Right renal cortex interstitium (tissue), 3 donors: ENCODE results near the gene IER3IP1. TPM values are rescaled to one million over a fixed set of nuclear protein-coding genes. Genes with fewer than 3 reads are reported as not detected.
"Not testable (repeated sequence)": the region's sequence is repeated elsewhere in the genome, so short reads cannot be mapped to it uniquely, and the experiment has no call there.

ENCODE experiments used
- DNase-seq, 3 donors: peaks; one replicate each; pipeline ENCODE4 v3.0.0-alpha.2; 2013; ENCODE audit warnings: low read depth in 3 of 3, low spot score in 2 of 3
- polyA plus RNA-seq, 3 donors: library from polyadenylated mRNA; unstranded; fragments of 120-200 nt; gene quantifications; one replicate each; pipeline ENCODE4 v1.2.1, GENCODE V29; 2013; ENCODE audit not compliant: insufficient read length in 3 of 3

IER3IP1 gene, protein sequence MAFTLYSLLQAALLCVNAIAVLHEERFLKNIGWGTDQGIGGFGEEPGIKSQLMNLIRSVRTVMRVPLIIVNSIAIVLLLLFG
- polyA plus RNA-seq, result 10 to 100 TPM; 36.3 to 41.6 (median 36.9) TPM

DNA sequence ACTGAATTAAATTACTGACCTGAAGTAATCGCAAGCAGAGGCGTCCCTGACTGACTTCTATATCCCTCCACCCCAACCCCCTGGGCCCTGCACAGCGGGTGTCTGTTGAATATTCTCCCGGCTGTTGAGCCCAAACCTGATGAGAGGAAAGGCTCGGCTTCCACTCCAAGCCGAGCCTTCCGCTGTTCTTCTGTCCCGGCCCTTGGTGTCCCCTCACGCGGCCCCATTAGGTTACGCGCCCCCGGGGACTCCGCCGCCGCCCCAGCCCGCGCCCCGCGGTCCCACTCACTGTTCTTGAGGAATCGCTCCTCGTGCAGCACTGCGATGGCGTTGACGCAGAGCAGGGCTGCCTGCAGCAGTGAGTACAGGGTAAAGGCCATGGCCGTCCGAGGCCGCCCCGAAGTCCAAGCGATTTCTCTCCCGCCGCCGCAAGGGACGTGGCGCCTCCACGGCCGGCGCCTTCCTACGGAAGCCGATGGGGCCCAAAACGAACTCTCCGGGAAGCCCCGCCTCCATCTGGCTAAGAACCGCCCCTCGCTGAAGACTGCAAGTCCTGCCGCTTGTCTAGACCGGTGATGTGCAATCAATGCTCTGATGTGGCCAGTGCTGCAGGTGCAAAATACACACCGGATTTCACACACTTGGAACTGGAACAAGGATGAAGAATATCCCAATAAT is at the start of gene IER3IP1:
Gene IER3IP1 (minus strand): TSS at position 467 of the 678 bp plus-strand sequence. CDS start 87 bp downstream, at position 380.
- DNase-seq, result peak; percentile 65 to 76 (median 74)

DNA sequence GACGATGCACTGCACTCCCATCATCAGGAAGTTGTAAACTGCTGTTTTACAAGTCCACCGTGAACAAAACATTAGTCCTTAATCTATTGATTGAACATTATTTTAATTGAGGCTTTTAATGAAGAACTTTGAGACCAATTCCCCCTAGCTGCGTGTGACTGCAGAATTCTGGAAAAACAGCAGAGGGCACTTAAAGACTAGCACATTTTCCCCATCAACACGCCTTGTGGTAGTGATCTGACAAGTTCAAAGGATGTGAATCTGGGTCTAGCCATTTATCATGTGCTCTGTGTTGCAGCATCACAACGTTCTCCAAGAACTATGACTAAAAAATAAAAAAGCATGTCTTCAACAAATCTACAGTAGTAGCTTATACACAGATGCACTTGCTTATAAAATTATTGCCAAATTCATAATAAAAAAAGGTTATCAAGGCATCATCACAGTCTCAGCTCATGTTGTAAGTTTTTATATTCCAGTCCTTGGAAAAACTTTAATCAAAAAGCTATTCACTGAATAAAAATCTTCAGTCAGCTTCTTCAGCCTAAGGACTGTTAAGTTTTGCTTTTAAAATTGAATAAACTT is 39.5 kb upstream of the IER3IP1 start:
- DNase-seq, result peak; percentile 23 to 31 (median 27)

DNA sequence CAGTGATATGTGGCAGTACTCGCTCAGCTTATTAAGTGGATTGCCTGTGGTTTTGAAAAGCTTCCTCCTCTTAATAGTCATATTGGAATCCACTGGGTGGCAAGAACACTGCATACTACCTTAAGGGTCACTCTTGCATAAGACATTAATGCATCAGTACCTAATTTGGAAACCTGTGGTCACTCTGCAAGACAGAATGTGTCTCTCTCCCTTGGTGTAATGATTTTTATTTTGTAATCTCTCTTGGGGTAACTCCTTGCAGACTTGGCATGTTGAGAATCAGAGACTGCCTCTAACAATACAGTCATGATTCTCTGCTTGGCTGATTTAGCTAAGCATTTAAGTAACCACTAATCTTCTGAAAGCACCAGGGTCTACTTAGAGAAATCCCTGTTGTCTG is 33.0 kb upstream of the IER3IP1 start:
- DNase-seq, result no peak

DNA sequence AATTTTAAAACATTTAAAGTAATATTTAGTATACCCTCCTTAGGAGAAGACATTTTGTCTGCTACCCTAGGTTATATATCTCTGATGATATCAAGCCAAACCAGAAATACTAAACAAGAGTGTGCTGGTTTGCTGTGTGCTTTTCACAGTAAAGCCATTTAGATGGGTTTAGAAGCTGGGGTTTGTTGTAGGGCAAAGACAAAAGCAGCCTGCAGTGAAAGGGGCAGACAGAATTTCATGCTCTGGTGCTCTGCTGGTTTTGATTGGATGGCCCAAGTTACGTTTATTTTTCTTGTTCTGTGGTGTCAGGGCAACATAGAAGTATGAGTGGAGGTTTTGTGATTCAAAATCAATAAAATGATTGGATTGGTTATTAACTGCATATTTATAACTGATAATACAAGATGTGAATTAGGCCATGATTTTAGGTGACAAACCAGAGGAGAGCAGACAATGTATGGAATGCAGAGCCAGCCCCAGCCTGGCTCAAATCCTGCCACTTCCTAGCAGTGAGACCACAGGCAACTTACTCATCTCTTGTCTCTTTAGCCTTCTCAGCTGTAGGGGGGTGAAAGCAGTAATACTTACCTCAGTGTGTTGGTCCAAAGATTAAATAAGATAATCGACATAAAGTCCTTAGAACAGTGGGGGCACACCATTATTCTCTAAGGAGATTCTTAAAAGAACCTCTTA is 30.9 kb upstream of the IER3IP1 start:
- DNase-seq, result no peak

DNA sequence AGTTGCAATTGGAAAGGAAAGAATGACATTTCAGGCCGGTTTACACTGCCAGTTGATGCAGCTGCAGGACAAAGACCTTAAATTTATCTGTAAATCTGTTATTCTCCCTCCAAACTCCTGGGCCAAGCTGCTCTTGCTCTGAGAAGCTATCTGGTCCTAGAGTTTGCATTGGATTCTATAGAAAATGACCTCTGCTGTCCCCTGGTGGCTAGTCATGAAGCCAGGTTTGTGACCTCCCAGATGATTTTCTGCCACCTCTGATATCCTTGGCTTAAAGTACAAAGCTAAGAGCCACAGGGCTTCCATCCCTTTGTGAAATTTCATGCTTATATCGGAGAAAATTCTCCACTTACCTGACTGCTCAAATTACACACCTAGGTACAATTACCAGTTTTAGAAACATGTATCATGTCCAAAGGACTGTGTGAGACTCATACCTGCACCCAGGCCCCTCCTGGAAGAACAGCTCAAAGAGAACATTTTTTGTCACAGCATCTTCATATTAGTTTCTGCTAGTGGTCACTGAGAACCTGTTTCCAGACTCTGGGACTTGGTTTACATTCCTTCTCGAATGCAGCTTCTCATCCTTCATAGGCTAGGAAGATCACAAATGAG is 28.9 kb upstream of the IER3IP1 start:
- peak in 2 of 3 donors; percentile 10 to 19 for DNase-seq

DNA sequence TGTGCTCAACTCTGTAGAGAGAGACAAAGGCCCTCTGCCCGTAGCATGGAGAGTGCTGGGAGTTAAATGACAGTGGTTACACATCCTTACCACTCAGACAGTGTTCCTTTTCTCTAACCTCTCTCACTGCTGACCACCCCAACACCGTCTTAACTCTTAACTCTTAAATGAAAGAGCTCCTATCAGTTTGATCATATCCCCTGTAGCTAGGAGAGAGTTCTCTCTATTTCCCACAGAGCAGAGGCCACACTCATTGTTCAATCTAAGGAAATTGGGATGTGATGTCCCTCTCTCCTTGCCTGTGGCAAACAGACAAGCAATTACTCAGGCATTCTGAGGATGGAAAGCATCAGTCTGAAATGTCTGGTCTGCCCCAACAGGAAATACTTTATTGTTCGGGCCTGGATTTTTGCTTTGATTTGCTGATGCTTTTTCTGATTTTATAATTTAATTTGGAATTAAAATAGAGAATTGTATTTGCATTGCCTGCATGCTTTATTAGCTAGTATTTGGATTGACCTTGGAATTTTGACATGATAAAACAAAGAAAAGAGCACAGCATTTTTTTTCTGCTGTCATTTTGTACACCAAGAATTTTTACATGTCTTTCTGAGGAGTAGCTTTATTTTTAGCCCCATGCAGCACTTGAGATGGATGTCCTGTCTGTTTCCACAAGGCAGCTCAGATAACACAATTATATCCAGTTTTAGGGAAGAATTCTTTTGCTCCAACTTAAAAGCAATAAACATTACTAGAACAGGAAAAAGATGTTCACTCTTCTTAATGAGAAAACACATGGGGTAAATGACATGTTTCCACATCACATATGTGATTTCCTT is 27.7 kb upstream of the IER3IP1 start:
- no peak for DNase-seq

DNA sequence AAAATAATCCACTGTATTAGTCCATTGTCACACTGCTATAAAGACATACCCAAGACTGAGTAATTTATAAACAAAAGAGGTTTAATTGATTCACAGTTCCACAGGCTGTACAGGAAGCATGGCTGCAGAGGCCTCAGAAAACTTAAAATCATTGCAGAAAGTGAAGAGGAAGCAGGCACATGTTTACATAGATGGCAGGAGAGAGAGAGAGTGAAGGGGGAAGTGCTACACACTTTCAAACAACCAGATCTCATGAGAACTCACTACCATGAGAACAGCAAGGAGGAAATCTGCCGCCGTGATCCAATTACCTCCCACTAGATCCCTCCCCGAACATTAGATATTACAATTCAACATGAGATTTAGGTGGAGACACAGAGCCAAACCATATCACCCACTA is 19.8 kb upstream of the IER3IP1 start:
- DNase-seq, result not testable (repeated sequence)

DNA sequence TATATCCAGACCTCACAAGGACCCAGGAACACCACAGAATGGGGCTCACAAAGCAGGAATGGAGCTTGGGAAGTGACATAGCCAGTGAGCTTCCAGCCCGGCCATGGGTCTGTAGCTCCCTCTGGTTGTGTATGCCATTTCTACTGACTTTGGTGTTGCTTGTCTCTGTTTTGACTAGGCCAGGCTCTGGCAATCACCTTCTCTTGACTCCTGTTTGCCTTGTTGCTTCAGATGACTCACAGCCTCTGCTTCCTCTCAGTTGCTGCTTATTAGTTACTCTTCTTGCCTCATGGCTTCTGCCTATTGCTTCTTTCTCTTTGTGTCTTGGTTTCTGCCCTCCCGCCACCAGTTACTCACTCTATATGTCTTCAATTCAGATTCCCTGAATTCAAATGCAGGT is 15.8 kb upstream of the IER3IP1 start:
- DNase-seq, result no peak

DNA sequence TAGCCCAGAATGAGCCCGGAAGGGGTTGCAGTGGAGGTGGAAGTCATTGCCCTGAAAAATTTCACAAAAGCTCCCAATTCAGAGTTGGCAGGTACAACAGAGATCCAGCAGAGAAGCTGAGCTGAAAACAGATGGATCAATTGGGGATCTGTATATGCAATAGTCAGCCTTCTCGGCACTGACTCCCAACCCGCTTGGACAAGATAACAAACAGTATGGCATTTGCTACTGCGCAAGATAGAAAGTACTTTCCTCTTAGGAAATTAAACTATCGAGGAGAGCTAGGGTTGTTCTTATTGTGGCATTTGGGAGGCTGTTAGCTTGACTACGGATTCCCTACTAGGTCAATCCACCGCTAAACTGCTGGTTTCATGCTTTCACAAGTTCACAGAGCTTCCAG is 11.6 kb upstream of the IER3IP1 start:
- no peak for DNase-seq

DNA sequence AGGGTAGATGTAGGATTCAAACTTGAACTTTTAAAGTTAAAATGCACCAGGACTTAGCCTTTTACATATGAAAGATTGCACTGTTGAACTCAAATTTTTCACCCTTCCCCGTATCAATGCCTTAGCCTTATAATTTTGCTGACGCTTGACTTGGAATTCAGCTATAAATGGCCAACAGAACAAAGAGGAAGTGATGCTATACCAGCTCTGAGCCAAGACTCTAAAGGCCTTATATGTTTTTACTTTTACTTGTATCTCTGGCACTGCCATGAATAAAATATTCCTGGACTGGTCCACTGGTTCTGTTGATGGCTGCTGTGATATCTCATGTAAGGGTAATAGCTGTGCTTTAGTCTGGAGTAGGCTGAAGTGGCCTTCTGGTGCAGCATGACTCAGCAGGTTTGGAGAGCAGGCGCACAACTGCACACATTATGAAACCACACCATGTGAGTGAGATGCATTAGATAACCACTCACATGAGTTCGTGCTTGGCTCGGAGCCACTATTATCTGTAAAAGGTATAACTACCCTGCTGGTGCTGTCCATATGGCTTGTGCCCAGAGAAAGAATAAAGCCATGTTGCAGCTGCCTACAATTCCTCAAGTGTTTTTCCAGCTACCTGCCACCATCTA is 8.4 kb upstream of the IER3IP1 start:
- no peak for DNase-seq

DNA sequence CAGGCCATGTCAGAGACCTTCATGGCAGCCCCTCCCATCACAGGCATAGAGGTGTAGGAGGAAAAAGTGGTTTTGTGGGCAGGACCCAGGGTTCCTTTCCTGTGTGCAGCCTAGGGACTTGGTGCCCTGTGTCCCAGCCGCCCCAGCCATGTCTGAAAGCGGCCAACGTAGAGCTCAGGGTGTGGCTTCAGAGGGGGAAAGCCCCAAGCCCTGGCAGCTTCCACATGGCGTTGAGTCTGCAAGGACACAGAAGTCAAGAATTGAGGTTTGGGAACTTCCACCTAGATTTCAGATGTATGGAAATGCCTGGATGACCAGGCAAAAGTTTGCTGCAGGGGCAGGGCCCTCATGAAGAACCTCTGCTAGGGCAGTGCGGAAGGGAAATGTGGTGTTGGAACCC is 6.0 kb upstream of the IER3IP1 start:
- not testable (repeated sequence) for DNase-seq

DNA sequence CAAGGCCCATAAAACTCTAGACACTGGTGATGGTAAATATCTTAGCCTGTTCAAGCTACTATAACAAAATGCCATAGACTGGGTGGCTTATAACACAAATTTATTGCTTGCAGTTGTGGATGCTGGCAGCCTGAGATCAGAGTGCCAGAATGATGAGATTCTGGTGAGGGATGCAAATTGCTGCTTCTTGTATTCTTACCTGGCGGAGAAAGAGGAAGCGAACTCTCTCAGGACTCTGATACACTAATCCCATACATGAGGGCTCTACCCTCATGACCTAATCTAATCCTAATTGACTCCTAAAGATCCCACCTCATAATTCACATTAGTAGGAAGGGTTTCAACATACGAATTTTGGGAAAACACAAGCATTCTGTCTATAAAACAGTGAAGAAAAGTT is 4.6 kb upstream of the IER3IP1 start:
- DNase-seq, result no peak

DNA sequence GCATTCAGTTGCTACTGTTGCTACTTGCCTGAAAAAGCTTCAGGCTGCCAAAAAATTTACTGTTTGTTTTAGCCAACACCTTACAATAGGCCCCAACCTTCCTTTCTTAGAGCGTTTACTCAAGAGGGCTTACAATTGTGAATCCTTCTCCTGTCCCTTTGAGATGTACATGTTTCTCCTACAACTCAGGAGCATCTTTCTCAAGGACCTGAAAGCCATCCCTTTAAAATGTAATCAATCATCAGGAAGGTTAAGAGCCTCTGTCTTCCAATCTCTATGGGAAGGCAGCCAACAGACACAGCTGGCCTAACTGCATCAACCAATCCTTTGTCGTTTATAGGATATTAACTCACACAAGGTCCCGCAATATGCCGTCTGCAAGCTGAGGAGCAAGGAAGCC is 3.4 kb upstream of the IER3IP1 start:
- DNase-seq, result no peak

DNA sequence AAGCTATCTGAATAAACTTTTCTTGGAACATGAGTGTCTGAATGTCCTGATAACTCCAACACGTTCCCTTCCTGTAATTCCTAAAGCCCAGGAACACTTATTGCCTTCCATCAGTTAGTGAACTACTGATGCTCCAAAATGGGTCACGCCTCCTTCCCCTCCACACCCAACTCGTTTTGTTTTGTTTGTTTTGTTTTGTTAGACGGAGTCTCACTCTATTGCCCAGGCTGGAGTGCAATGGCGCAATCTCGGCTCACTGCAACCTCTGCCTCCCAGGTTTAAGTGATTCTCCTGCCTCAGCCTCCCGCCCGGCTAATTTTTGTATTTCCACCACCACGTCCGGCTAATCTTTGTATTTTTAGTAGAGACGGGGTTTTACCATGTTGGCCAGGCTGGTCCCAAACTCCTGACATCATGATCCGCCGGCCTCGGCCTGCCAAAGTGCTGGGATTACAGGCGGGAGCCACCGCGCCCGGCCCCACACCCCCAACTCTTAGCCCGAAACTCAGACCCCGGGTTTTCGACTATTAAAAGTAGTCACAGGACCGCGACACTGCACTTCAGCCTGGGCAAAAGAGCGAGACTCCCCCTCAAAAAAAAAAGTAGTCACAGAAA is 774 bp downstream of the IER3IP1 start:
- DNase-seq, result no peak

DNA sequence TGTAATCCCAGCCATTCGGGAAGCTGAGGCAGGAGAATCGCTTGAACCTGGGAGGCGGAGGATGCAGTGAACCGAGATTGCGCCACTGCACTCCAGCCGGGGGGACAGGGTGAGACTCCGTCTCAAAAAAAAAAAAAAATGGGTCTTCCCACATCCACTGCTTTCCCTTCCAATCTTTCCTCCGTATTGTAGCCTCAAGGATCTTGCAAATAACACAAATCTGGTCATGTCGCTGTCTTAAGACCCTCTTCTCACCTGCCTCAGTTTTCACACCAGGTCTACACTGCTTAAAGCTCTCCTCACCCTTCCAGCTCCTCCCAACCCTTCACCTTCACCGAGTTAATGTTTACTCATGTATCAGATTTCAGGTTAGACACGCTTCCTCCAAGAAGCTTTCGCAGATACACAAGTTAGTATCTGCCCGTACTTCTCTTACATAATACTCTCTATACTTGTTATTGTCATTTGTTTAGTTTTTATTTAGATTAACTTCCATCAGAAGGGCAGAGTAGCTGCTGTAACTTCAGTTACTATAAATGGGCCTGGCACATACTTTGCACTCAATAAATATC is 1.5 kb downstream of the IER3IP1 start:
- no peak for DNase-seq

DNA sequence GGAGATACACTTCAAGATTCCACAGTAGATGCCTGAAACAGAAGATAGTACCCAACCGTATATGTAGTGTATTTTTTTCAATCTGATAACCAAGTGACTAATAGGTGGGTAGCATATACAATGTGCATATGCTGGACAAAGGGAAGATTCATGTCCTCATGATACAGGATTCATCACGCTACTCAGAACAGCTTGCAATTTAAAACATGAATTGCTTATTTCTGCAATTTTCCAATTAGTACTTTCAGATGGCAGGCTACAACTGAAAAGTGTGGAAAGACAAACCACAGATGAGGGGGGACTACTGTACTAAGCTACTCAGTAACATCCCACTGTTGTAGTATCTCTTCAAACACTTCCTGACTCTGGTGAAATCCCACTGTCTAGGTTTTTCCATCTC is 3.7 kb downstream of the IER3IP1 start:
- no peak for DNase-seq

DNA sequence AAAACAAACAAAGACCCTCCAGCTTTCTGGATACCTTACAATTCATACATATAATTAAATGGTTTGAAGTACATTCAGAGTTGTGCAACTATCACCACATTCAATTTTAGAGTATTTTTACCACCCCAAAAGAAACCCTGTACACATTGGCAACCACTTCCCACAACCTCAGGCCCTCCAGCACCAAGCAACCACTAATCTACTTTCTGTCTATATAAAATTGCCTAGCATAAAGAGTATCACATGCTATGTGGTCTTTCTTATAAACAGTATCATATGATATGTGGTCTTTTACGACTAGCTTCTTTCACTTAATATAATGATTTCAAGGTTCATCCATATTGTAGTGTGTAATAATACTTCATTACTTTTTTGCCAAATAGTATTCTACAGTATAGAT is 7.3 kb downstream of the IER3IP1 start:
- DNase-seq, result no peak

DNA sequence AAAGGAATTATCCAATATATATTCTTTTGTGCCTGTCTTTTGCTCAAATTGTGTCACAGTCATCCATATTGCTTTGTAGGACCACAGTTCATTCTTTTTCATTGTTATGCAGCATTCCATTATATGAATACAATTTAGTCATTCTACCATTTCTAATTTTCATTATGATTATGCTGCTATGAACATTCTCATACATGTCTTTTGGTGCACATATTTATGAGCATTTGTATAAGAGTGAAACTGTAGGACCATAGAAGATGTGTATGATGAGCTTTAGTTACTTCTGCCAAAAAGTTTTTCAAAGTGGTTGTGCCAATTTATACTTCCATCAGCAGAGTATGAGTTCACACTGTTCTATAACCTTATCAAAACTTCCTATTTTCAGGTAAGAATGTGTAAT is 7.7 kb downstream of the IER3IP1 start:
- no peak for DNase-seq

DNA sequence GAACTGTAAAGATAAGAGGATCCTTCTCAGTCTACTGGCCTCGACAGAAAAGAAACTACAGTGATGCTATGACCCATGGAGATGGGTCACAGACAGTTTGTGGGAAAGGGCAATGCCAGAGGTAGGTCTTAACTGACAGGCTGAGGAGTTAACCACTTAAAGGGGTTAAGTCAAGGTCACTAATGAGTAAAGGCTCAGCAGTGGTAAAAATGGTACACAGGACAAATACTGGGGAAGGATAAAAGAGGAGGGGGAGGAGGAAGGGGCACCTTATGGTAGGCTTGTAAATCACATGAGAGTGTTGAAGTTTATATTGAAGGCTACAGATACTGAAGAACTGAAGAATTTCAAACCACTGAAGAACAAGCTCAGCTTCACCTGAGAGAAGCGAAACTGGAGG is 9.9 kb downstream of the IER3IP1 start:
- no peak for DNase-seq
